Measurements from ENCODE around the gene FXYD4.
A peak's percentile ranks its signal among the peaks of the same experiment; 100 is the strongest.
"Not testable (repeated sequence)": the region's sequence is repeated elsewhere in the genome, so short reads cannot be mapped to it uniquely, and the experiment has no call there.

FXYD4 gene

GRCh38 chr10:43390759-43391158 is 19.3 kb downstream of the FXYD4 start:
- Histone ChIP-seq H3K27me3 (ENCODE audit: control insufficient read depth, insufficient read depth, low read length) (no peaks in the 10 kb centered on the region), H3K9ac (ENCODE audit: low read length) (no peak overlapping the region), H3K9me3 (ENCODE audit: control insufficient read depth, low read depth, low read length) (no peaks in the 10 kb centered on the region), H3K27ac (ENCODE audit: low read length) (no peak overlapping the region), H3K4me1 (ENCODE audit: control insufficient read depth, low read depth, low read length) (peaks cover 12% of the 10 kb centered on the region), H3K4me3 (ENCODE audit: low read length) (no peak overlapping the region), H3K36me3 (ENCODE audit: control insufficient read depth, low read depth, low read length) (peaks cover 97% of the 10 kb centered on the region)

DNA sequence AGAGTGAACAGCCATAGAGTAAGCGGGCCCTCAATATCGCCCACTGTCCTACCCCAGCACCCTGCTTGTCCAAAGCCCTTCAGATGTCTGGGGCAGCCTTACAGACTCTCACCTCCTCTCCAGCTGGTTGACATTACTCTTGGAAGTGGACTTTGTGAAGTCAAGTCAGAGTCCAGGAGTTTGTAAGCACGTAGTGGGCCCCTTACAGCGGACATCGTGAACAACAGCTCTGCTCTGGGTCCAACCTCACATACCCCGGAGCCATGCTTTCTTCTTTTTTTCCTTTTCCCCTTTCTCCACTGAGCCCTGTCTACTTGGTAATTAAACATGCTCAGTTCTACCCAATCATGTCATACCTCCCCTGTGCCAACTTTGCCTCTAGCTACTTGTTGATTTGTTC is 20.1 kb downstream of the FXYD4 start:
- H3K27ac ChIP-seq (ENCODE audit: low read length): no peak overlapping the region
- H3K4me3 ChIP-seq (ENCODE audit: low read length): no peak overlapping the region
- peaks cover 90% of the 10 kb centered on the region for H3K36me3 ChIP-seq (ENCODE audit: control insufficient read depth, low read depth, low read length)
- no peak overlapping the region for H3K9ac ChIP-seq (ENCODE audit: low read length)
- peaks cover 12% of the 10 kb centered on the region for H3K4me1 ChIP-seq (ENCODE audit: control insufficient read depth, low read depth, low read length)
- no peaks in the 10 kb centered on the region for H3K9me3 ChIP-seq (ENCODE audit: control insufficient read depth, low read depth, low read length)
- H3K27me3 ChIP-seq (ENCODE audit: control insufficient read depth, insufficient read depth, low read length): no peaks in the 10 kb centered on the region

DNA sequence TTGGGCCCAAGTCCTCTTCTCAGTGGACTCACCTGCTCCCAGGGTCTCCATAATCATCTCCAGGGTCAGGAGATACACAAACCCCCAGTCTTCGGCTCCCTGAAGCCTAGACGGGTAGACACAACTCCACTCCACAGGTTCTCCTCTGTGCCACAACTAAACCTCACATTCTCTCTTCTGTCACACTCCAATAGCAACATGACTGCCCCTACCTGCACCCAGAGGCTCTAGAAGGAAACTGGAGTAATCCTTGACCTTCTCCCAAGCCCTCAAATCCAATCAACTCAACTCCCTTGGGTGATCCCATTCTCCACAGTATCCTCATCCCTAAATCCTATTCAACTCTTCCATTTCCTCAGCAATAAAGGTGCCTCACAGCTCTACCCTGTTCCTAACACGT is 21.3 kb downstream of the FXYD4 start:
- peaks cover 77% of the 10 kb centered on the region for H3K36me3 ChIP-seq (ENCODE audit: control insufficient read depth, low read depth, low read length)
- no peaks in the 10 kb centered on the region for H3K9me3 ChIP-seq (ENCODE audit: control insufficient read depth, low read depth, low read length)
- H3K4me3 ChIP-seq (ENCODE audit: low read length): no peak overlapping the region
- H3K27ac ChIP-seq (ENCODE audit: low read length): no peak overlapping the region
- H3K4me1 ChIP-seq (ENCODE audit: control insufficient read depth, low read depth, low read length): peaks cover 12% of the 10 kb centered on the region
- H3K9ac ChIP-seq (ENCODE audit: low read length): no peak overlapping the region
- no peaks in the 10 kb centered on the region for H3K27me3 ChIP-seq (ENCODE audit: control insufficient read depth, insufficient read depth, low read length)

DNA sequence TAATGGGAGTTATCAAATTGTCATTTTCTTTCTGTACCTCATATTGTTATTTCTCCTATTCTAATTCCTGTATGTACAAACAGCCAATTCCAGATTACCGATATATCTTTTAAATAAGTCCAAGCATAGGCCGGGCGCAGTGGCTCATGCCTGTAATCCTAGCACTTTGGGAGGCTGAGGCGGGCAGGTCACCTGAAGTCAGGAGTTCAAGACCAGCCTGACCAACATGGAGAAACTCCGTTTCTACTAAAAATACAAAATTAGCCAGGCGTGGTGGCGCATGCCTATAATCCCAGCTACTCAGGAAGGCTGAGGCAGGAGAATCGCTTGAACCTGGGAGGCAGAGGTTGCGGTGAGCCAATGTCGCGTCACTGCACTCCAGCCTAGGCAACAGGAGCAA is 21.8 kb downstream of the FXYD4 start:
- H3K27me3 ChIP-seq (ENCODE audit: control insufficient read depth, insufficient read depth, low read length); H3K27ac ChIP-seq (ENCODE audit: low read length); H3K4me3 ChIP-seq (ENCODE audit: low read length); H3K9me3 ChIP-seq (ENCODE audit: control insufficient read depth, low read depth, low read length); H3K9ac ChIP-seq (ENCODE audit: low read length): not testable (repeated sequence)
- Histone ChIP-seq H3K4me1 (ENCODE audit: control insufficient read depth, low read depth, low read length) (peaks cover 16% of the 10 kb centered on the region), H3K36me3 (ENCODE audit: control insufficient read depth, low read depth, low read length) (peaks cover 73% of the 10 kb centered on the region)

GRCh38 chr10:43393606-43394360 is 22.3 kb downstream of the FXYD4 start:
- Histone ChIP-seq H3K9me3 (ENCODE audit: control insufficient read depth, low read depth, low read length) (no peaks in the 10 kb centered on the region), H3K36me3 (ENCODE audit: control insufficient read depth, low read depth, low read length) (peaks cover 68% of the 10 kb centered on the region), H3K9ac (ENCODE audit: low read length) (peak overlapping the region; percentile 98), H3K4me1 (ENCODE audit: control insufficient read depth, low read depth, low read length) (peaks cover 16% of the 10 kb centered on the region), H3K4me3 (ENCODE audit: low read length) (peak overlapping the region; percentile 90), H3K27me3 (ENCODE audit: control insufficient read depth, insufficient read depth, low read length) (no peaks in the 10 kb centered on the region), H3K27ac (ENCODE audit: low read length) (no peak overlapping the region)

- H3K36me3 ChIP-seq (ENCODE audit: control insufficient read depth, low read depth, low read length): peaks cover 66% of the 10 kb centered on the region
- H3K27ac ChIP-seq (ENCODE audit: low read length): no peak overlapping the region
- no peaks in the 10 kb centered on the region for H3K9me3 ChIP-seq (ENCODE audit: control insufficient read depth, low read depth, low read length)
- H3K4me1 ChIP-seq (ENCODE audit: control insufficient read depth, low read depth, low read length): peaks cover 21% of the 10 kb centered on the region
- no peaks in the 10 kb centered on the region for H3K27me3 ChIP-seq (ENCODE audit: control insufficient read depth, insufficient read depth, low read length)
- H3K9ac ChIP-seq (ENCODE audit: low read length): peak overlapping the region; percentile 98
- H3K4me3 ChIP-seq (ENCODE audit: low read length): peak overlapping the region; percentile 90
Measured at GRCh38 chr10:43394868-43395267, 23.4 kb downstream of the FXYD4 start.

DNA sequence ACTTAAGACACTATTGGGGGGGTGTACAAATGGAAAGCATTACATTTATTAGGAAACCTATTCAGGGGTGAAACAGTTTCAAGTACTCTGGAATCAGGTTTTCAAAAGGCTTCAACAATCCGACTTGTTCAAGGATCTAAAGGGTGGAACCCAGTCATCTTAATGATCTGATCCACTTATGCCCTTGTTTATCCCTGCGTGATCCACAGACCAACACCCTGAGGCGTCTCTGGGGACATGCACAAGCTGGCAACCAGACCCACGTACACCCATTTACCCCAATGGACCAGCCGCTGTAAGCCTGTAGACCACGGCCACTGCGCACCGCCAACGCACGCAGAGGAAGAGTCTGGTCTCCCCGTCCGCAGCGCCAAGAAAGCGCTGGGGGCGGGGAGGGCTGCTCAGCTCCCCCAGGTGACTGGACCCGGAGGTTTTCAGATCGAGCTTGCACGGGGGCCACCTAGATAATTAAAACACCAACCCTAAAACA is 24.2 kb downstream of the FXYD4 start:
- Histone ChIP-seq H3K4me1 (ENCODE audit: control insufficient read depth, low read depth, low read length) (peaks cover 21% of the 10 kb centered on the region), H3K27ac (ENCODE audit: low read length) (peak overlapping the region; percentile 65)

DNA sequence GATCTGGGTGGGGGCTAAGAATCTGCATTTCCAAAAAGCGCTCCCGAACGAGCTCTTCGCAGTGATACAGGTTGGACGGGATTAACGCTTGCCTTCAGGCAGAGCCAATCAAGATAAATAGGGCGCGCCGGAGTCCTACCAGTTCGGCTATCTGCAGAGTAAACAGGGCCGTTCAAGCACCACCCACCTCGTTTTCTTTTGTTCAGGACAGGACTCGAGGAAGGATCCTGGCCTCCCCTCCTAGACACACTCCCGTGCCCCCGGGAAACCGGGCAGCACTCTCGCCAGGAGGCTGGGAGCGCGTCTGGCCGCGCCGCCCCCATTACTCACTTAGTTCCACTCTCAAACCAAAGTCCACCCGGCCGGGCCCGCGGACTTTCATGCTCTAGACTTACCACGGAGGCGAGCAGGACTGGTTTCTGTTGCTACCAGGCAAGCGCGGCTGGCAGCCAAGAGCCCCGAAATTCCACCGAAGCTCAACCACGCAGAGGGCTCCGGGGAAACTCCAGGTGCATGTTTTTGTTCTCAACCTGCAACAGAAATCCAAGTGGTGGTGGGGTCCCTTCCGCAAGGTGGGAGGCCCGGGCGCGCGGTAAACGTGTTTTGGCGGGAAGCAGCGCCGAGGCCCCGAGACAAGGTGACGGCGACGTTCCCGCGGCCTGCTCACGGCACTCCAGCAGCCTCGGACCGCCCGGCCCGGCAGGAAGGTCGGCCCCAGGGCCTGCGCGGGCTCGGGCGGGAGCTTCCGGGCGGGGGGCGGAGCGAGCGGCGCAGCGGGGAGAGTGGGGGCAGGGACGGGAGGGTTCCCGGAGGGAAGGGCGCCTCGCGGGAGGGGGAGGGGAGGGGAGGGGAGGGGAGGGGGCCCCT is 24.9 kb downstream of the FXYD4 start:
- no peaks in the 10 kb centered on the region for H3K9me3 ChIP-seq (ENCODE audit: control insufficient read depth, low read depth, low read length)
- H3K4me3 ChIP-seq (ENCODE audit: low read length): peak overlapping the region; percentile 90
- no peaks in the 10 kb centered on the region for H3K27me3 ChIP-seq (ENCODE audit: control insufficient read depth, insufficient read depth, low read length)
- peak overlapping the region; percentile 98 for H3K9ac ChIP-seq (ENCODE audit: low read length)
- H3K27ac ChIP-seq (ENCODE audit: low read length): peak overlapping the region; percentile 65
- H3K36me3 ChIP-seq (ENCODE audit: control insufficient read depth, low read depth, low read length): peaks cover 52% of the 10 kb centered on the region
- peaks cover 26% of the 10 kb centered on the region for H3K4me1 ChIP-seq (ENCODE audit: control insufficient read depth, low read depth, low read length)

More for the DNA sequence above, 24.2 kb downstream of the FXYD4 start:
- Histone ChIP-seq H3K27me3 (ENCODE audit: control insufficient read depth, insufficient read depth, low read length) (no peaks in the 10 kb centered on the region), H3K9ac (ENCODE audit: low read length) (peak overlapping the region; percentile 98), H3K9me3 (ENCODE audit: control insufficient read depth, low read depth, low read length) (no peaks in the 10 kb centered on the region), H3K36me3 (ENCODE audit: control insufficient read depth, low read depth, low read length) (peaks cover 59% of the 10 kb centered on the region), H3K4me3 (ENCODE audit: low read length) (peak overlapping the region; percentile 90)

- no peaks in the 10 kb centered on the region for H3K9me3 ChIP-seq (ENCODE audit: control insufficient read depth, low read depth, low read length)
- peak overlapping the region; percentile 83 for H3K27ac ChIP-seq (ENCODE audit: low read length)
- H3K4me3 ChIP-seq (ENCODE audit: low read length): peak overlapping the region; percentile 53
- H3K27me3 ChIP-seq (ENCODE audit: control insufficient read depth, insufficient read depth, low read length): no peaks in the 10 kb centered on the region
- H3K36me3 ChIP-seq (ENCODE audit: control insufficient read depth, low read depth, low read length): peaks cover 45% of the 10 kb centered on the region
- peaks cover 33% of the 10 kb centered on the region for H3K4me1 ChIP-seq (ENCODE audit: control insufficient read depth, low read depth, low read length)
- H3K9ac ChIP-seq (ENCODE audit: low read length): peak overlapping the region; percentile 98
Measured at GRCh38 chr10:43396928-43397624, 25.6 kb downstream of the FXYD4 start.

DNA sequence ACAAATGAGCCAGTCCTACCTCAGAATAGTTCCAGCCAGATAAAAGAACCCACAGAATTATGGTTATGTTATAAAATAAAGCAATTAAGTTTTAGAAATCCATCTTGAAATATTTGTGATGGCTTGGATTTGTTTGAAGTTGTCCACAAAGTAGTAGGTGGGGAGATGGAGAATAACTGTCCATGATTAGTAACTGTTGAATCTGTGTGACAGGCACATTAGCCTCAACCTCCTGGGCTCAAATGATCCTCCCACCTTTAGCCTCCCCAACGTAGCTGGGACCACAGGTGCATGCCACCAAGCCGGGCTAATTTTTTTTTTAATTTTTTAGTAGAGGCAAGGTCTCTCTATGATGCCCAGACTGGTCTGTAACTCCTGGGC is 27.5 kb downstream of the FXYD4 start:
- H3K4me1 ChIP-seq (ENCODE audit: control insufficient read depth, low read depth, low read length): peaks cover 51% of the 10 kb centered on the region
- H3K9ac ChIP-seq (ENCODE audit: low read length): no peak overlapping the region
- no peak overlapping the region for H3K4me3 ChIP-seq (ENCODE audit: low read length)
- H3K36me3 ChIP-seq (ENCODE audit: control insufficient read depth, low read depth, low read length): peaks cover 31% of the 10 kb centered on the region
- H3K27ac ChIP-seq (ENCODE audit: low read length): no peak overlapping the region
- no peaks in the 10 kb centered on the region for H3K9me3 ChIP-seq (ENCODE audit: control insufficient read depth, low read depth, low read length)
- no peaks in the 10 kb centered on the region for H3K27me3 ChIP-seq (ENCODE audit: control insufficient read depth, insufficient read depth, low read length)

All from iPS-18a (cell line).